WI38 (cell line): ENCODE data around the gene COLEC12.

ENCODE experiments used
- H3K4me3 ChIP-seq: 2 replicates; pipeline ENCODE4 v1.5.1; 2011; ENCODE audit warnings: low read depth, mild to moderate bottlenecking, control low read depth, low read length
- CTCF ChIP-seq: IDR thresholded peaks from 2 replicates; pipeline ENCODE4 v1.5.1; 2012; ENCODE audit warnings: low read depth, mild to moderate bottlenecking, control low read depth, low read length

Gene COLEC12

GRCh38 chr18:321865-322467 is 178.5 kb downstream of the COLEC12 start:
- no peak for TF ChIP-seq CTCF
- no peak overlapping the region for H3K4me3 ChIP-seq

GRCh38 chr18:320155-320554 is 180.3 kb downstream of the COLEC12 start:
- H3K4me3 ChIP-seq = no peak overlapping the region
- TF ChIP-seq CTCF = no peak

GRCh38 chr18:319720-320119 is 180.8 kb downstream of the COLEC12 start:
- TF ChIP-seq CTCF = no peak
- no peak overlapping the region for H3K4me3 ChIP-seq

GRCh38 chr18:318791-319291 is 181.7 kb downstream of the COLEC12 start:
- TF ChIP-seq CTCF = no peak

GRCh38 chr18:317618-318017 is 182.9 kb downstream of the COLEC12 start:
- H3K4me3 ChIP-seq = no peak overlapping the region
- no peak for TF ChIP-seq CTCF

More at GRCh38 chr18:318791-319291, 181.7 kb downstream of the COLEC12 start:
- H3K4me3 ChIP-seq = no peak overlapping the region

- TF ChIP-seq CTCF = no peak
- no peak overlapping the region for H3K4me3 ChIP-seq
Measured at GRCh38 chr18:316393-316792, 184.1 kb downstream of the COLEC12 start.

- no peak overlapping the region for H3K4me3 ChIP-seq
- no peak for TF ChIP-seq CTCF
Measured at GRCh38 chr18:313931-314330, 186.6 kb downstream of the COLEC12 start.
